HG02642 (cell line): ENCODE results near the gene SYCE1.

ENCODE experiments used
- ATAC-seq: cut with Tn5 transposase; IDR thresholded peaks from one replicate; pipeline ENCODE4 v1.9.1; 2021; ENCODE audit warnings: mild to moderate bottlenecking; ENCODE audit not compliant: unreplicated experiment, poor library complexity

The SYCE1 gene

GRCh38 chr10:133516057-133516456 is 49.3 kb downstream of the SYCE1 start:
- no peak for ATAC-seq

GRCh38 chr10:133515471-133515870 is 49.9 kb downstream of the SYCE1 start:
- ATAC-seq: no peak

- ATAC-seq: no peak
Measured at GRCh38 chr10:133511907-133512528, 53.4 kb downstream of the SYCE1 start.

- ATAC-seq: no peak
Measured at GRCh38 chr10:133511408-133511807, 54.0 kb downstream of the SYCE1 start.

GRCh38 chr10:133509700-133510099 is 55.7 kb downstream of the SYCE1 start:
- ATAC-seq: no peak
